Hepatocyte (in vitro differentiated cells): ENCODE data around the gene ARVCF. TPM values are rescaled to one million over a fixed set of nuclear protein-coding genes. Genes with fewer than 3 reads are reported as not detected.

Experiments used
- DNase-seq: peaks from one replicate; pipeline ENCODE4 v3.0.0-alpha.2; 2016; ENCODE audit warnings: low spot score
- H2AFZ ChIP-seq: fragments of 200-600 bp; sonication (generic); 2 replicates; pipeline ENCODE4 v1.6.0; 2016; ENCODE audit warnings: antibody characterized with exemption, mild to moderate bottlenecking
- H3K27ac ChIP-seq: fragments of 200-600 bp; sonication (generic); 2 replicates; pipeline ENCODE4 v1.5.1; 2016; ENCODE audit warnings: mild to moderate bottlenecking
- H3K27me3 ChIP-seq: fragments of 200-600 bp; sonication (generic); 2 replicates; pipeline ENCODE4 v1.6.1; 2016
- H3K36me3 ChIP-seq: fragments of 200-600 bp; sonication (generic); replicated peaks from 2 replicates; pipeline ENCODE4 v1.5.1; 2016; ENCODE audit warnings: low read depth; ENCODE audit not compliant: insufficient read depth
- H3K4me1 ChIP-seq: fragments of 200-600 bp; sonication (generic); 2 replicates; pipeline ENCODE4 v1.5.1; 2016; ENCODE audit warnings: mild to moderate bottlenecking, moderate library complexity; ENCODE audit not compliant: insufficient read depth
- H3K4me2 ChIP-seq: fragments of 200-600 bp; sonication (generic); 2 replicates; pipeline ENCODE4 v1.6.0; 2016
- H3K4me3 ChIP-seq: fragments of 200-600 bp; sonication (generic); 2 replicates; pipeline ENCODE4 v1.5.1; 2016; ENCODE audit warnings: mild to moderate bottlenecking
- H3K79me2 ChIP-seq: fragments of 200-600 bp; sonication (generic); 2 replicates; pipeline ENCODE4 v1.6.0; 2017; ENCODE audit warnings: mild to moderate bottlenecking
- H3K9me2 ChIP-seq: fragments of 200-600 bp; sonication (generic); replicated peaks from 2 replicates; pipeline ENCODE4 v1.6.0; 2017; ENCODE audit warnings: mild to moderate bottlenecking; ENCODE audit not compliant: insufficient read depth
- H3K9me3 ChIP-seq: fragments of 200-600 bp; sonication (generic); 2 replicates; pipeline ENCODE4 v1.5.1; 2016; ENCODE audit warnings: low read depth, mild to moderate bottlenecking
- H4K20me1 ChIP-seq: fragments of 200-600 bp; sonication (generic); 2 replicates; pipeline ENCODE4 v1.6.0; 2016; ENCODE audit warnings: mild to moderate bottlenecking; ENCODE audit not compliant: insufficient read depth, poor library complexity, severe bottlenecking
- EZH2 ChIP-seq: fragments of 200-600 bp; sonication (generic); IDR thresholded peaks from 2 replicates; pipeline ENCODE4 v1.6.1; 2016; ENCODE audit warnings: antibody characterized with exemption, mild to moderate bottlenecking, borderline replicate concordance
- EZH2phosphoT487 ChIP-seq: fragments of 200-600 bp; sonication (generic); IDR thresholded peaks from one replicate; pipeline ENCODE4 v1.6.1; 2018; ENCODE audit warnings: antibody characterized with exemption, mild to moderate bottlenecking, low read depth, moderate library complexity; ENCODE audit not compliant: unreplicated experiment, severe bottlenecking
- WGBS: methylation state at CpG from one replicate; pipeline ENCODE4 v1.1.6; 2016; ENCODE audit warnings: low lambda C conversion rate; ENCODE audit errors: missing lambda C conversion rate; 5-methylcytosine and 5-hydroxymethylcytosine counted together
- polyA plus RNA-seq: library from polyadenylated mRNA; unstranded; fragments of >200 nt; fragmentation: Nextera tagmentation; extraction: Ambion mirVana; gene quantifications from 2 replicates; pipeline ENCODE4 v1.2.1, GENCODE V29; 2016
- total RNA-seq: library from RNA; depleted of rRNA; stranded (reverse); fragments of >200 nt; gene quantifications from 2 replicates; pipeline ENCODE4 v1.2.3, GENCODE V29; 2014
- TF ChIP-seq, protein P1 (sequence below): fragments of 200-600 bp; sonication (generic); IDR thresholded peaks from 2 replicates; pipeline ENCODE4 v1.5.1; 2016; ENCODE audit warnings: antibody characterized with exemption, mild to moderate bottlenecking; ENCODE audit not compliant: poor library complexity

The ARVCF gene
- total and polyA plus RNA-seq, 2 experiments from 2014 or later = 23.8 to 32.5 TPM

DNA sequence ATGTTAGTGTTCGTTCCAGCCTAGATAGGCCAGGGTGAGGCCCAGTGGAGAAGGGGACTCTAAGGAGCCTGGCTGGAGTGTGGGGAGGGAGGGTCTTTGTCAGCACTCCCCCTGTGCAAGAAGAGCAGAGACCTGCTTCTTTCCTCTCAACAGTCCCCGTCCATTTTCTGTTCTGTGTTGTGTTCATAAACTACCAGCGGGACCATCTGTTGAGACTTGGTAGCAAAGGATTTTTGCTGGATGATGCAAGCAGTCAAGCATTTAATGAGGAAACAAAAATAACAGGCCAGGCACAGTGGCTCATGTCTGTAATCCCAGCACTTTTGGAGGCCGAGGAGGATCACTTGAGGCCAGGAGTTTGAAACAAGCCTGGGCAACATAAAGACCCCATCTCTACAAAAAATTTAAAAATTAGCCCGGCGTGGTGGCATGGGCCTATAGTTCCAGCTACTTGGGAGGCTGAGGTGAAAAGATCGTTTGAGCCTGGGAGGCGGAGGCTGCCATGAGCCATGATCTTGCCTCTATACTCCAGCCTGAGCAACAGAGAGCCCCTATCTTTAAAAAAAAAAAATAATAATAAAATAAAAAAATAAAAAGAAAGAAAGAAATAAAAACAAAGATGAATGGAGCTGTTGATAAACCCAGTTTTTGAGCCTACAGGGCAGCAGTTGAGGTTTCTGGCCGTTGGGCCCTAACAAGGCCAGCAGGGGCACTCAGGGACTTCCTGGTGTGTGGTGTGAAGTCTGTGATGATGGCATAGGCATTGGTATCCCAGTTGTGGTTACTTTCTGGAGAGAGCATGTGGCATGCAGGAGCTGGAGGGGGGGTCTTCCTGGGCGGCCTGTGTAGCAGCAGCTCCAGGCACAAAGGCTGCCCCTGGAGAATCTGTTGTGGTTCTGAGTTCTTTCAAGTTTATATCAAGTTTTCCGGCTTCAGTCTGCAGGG, 73.3 kb downstream of the ARVCF start:
- no peaks in the 10 kb centered on the region for H3K9me3 ChIP-seq
- H2AFZ ChIP-seq = peak overlapping the region; percentile 32
- no peaks in the 10 kb centered on the region for H3K27me3 ChIP-seq
- no peaks in the 10 kb centered on the region for H3K36me3 ChIP-seq
- H4K20me1 ChIP-seq = no peaks in the 10 kb centered on the region
- H3K4me2 ChIP-seq = peak overlapping the region; percentile 23
- WGBS = 62% methylated on average over 11 of the region's 11 CpGs
- no peaks in the 10 kb centered on the region for H3K79me2 ChIP-seq
- DNase-seq = peak; percentile 51
- peak overlapping the region; percentile 74 for H3K27ac ChIP-seq
- no peaks in the 10 kb centered on the region for H3K9me2 ChIP-seq
- no peak overlapping the region for H3K4me3 ChIP-seq
- TF ChIP-seq EZH2phosphoT487 = no peak
- H3K4me1 ChIP-seq = peaks cover 15% of the 10 kb centered on the region

DNA sequence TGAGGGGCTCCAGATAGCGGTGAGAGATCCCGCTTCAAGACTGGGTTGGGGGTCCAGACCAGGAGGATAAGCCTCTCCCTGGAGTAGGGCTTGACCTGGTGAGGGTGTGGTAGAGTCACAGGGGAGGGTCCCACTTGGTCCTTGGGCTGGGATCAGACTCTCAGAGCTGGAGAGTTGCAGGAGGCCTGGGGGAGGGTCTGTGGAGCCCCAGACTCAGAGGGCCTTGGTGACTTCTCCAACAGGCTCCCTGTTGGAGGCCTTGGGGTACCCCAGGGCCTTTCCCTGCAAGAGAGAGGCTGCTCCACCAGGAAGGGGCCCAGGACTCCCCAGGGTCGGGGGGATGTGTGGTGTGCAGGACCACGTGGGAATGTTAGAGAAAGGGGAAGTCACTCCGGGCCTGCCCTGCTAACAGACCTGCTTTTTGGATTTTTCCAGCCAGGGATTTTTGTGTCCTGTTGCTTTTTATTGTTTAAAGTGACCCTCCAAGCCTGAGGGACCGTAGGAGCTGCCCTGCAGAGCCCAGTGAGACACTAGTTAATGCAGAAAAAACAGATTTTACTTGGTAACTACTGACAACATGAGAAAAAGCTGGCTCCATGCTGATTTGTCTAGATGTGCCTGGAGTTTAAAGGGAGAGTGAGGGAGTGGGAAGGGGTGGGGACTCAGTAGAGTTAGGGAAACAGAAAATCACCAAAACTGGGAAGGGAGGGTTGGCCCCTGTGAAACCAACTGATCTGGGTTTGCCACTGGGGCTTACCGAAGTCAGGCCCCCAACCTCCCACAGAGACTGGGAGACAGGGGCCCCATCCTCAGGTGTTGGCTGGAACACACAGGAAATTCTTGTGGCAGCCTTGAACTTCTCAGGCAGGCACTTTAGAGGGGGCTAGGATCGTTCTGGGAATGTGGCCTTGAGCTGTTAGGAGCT, 74.2 kb downstream of the ARVCF start:
- H3K27ac ChIP-seq = peak overlapping the region; percentile 74
- H3K79me2 ChIP-seq = no peaks in the 10 kb centered on the region
- H2AFZ ChIP-seq = peak overlapping the region; percentile 32
- no peaks in the 10 kb centered on the region for H3K9me2 ChIP-seq
- peaks cover 15% of the 10 kb centered on the region for H3K4me1 ChIP-seq
- H3K9me3 ChIP-seq = no peaks in the 10 kb centered on the region
- DNase-seq = no peak
- H3K36me3 ChIP-seq = no peaks in the 10 kb centered on the region
- 63% methylated on average over 8 of the region's 8 CpGs for WGBS
- H4K20me1 ChIP-seq = no peaks in the 10 kb centered on the region
- TF ChIP-seq EZH2phosphoT487 (no peak), EZH2 (no peak)
- TF ChIP-seq, protein P1, sequence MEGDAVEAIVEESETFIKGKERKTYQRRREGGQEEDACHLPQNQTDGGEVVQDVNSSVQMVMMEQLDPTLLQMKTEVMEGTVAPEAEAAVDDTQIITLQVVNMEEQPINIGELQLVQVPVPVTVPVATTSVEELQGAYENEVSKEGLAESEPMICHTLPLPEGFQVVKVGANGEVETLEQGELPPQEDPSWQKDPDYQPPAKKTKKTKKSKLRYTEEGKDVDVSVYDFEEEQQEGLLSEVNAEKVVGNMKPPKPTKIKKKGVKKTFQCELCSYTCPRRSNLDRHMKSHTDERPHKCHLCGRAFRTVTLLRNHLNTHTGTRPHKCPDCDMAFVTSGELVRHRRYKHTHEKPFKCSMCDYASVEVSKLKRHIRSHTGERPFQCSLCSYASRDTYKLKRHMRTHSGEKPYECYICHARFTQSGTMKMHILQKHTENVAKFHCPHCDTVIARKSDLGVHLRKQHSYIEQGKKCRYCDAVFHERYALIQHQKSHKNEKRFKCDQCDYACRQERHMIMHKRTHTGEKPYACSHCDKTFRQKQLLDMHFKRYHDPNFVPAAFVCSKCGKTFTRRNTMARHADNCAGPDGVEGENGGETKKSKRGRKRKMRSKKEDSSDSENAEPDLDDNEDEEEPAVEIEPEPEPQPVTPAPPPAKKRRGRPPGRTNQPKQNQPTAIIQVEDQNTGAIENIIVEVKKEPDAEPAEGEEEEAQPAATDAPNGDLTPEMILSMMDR = no peak
- peak overlapping the region; percentile 23 for H3K4me2 ChIP-seq
- no peaks in the 10 kb centered on the region for H3K27me3 ChIP-seq
- H3K4me3 ChIP-seq = no peak overlapping the region

DNA sequence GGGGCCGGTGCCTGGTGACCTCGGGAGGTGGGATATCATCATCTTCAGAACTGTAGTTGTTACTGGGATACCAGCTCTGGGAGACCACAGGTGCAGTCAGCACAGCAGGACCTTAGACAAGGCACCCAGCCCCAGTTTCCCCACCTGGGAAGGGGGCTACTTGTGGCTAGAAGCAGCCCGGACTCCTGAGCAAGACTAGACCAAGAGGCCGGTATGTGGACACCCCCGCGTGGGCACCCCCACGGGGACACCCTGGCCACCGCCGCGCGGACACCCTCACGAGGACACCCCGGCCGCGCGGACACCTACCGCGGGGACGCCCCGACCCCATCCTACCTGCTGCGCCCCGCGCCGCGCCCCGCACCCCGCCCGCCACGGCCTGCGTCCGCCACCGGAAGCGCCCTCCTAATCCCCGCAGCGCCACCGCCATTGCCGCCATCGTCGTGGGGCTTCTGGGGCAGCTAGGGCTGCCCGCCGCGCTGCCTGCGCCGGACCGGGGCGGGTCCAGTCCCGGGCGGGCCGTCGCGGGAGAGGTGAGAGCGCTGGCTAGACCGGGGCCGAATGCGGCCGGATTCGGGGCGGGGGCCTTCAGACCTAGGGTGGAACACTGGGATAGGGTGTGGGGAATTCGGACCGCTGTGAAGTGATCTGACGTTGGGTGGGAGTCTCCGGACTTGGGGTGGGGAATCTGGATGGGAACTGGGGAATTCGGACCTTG, 75.1 kb downstream of the ARVCF start, which contains the start of the genes COMT and TXNRD2:
COMT (plus strand) TSS at position 408 of the 718 bp plus-strand sequence. CDS start 20,755 bp downstream, outside the sequence.
TXNRD2 (minus strand) TSS at position 454 of the 718 bp plus-strand sequence; CDS start at position 439, 15 bp downstream.
- no peaks in the 10 kb centered on the region for H3K9me3 ChIP-seq
- H3K27me3 ChIP-seq = no peaks in the 10 kb centered on the region
- peak within 1 kb of the TSS; percentile 32 for H2AFZ ChIP-seq
- H3K9me2 ChIP-seq = no peaks in the 10 kb centered on the region
- peak within 1 kb of the TSS; percentile 74 for H3K27ac ChIP-seq
- no peak for DNase-seq
- H3K4me3 ChIP-seq = no peak within 1 kb of the TSS
- TF ChIP-seq EZH2phosphoT487 (no peak), EZH2 (no peak)
- TF ChIP-seq, protein P1 = no peak
- 97% methylated on average over 29 of the region's 63 CpGs for WGBS
- H4K20me1 ChIP-seq = no peaks in the 10 kb centered on the region
- H3K36me3 ChIP-seq = no peaks in the 10 kb centered on the region
- no peaks in the 10 kb centered on the region for H3K79me2 ChIP-seq
- peaks cover 15% of the 10 kb centered on the region for H3K4me1 ChIP-seq
- H3K4me2 ChIP-seq = no peak within 1 kb of the TSS
